Right lobe of liver (tissue), 6 donors: Measurements from ENCODE around the gene TMEM128. TPM values are rescaled to one million over a fixed set of nuclear protein-coding genes. Genes with fewer than 3 reads are reported as not detected.
"Not testable (repeated sequence)": the region's sequence is repeated elsewhere in the genome, so short reads cannot be mapped to it uniquely, and the experiment has no call there.

Experiments used
- ATAC-seq, 4 donors: fragments of 200-7000 bp; cut with Tn5 transposase; one replicate each; pipeline ENCODE4 v1.9.1; 2020; ENCODE audit warnings: mild to moderate bottlenecking in 4 of 4, moderate library complexity in 4 of 4
- DNase-seq, 3 donors: peaks; one replicate each; pipeline ENCODE4 v3.0.0-alpha.2; 2020
- H3K27ac ChIP-seq, 3 donors: fragments of 200-600 bp; one replicate each; pipeline ENCODE4 v1.8.0; 2022
- H3K27me3 ChIP-seq, 2 donors: fragments of 200-600 bp; one replicate each; pipeline ENCODE4 v1.8.0; 2022
- H3K36me3 ChIP-seq, 4 donors: fragments of 200-600 bp; sonication (generic) in 1 of 4; one replicate each; pipeline versions ENCODE4 v1.5.1 to v1.8.0; 2017 to 2022; ENCODE audit warnings: control low read depth in 1 of 4
- H3K4me1 ChIP-seq, 4 donors: fragments of 200-600 bp; sonication (generic) in 1 of 4; one replicate each; pipeline versions ENCODE4 v1.5.1 to v1.8.0; 2017 to 2022; ENCODE audit warnings: control low read depth in 1 of 4
- H3K4me3 ChIP-seq, 3 donors: fragments of 200-600 bp; one replicate each; pipeline ENCODE4 v1.8.0; 2022
- H3K9me3 ChIP-seq, 4 donors: fragments of 200-600 bp; sonication (generic) in 1 of 4; one replicate each; pipeline versions ENCODE4 v1.5.1 to v1.8.0; 2017 to 2022; ENCODE audit warnings: control low read depth in 1 of 4
- POLR2A ChIP-seq: fragments of 450-650 bp; IDR thresholded peaks from one replicate; pipeline ENCODE4 v1.6.1; 2017; ENCODE audit warnings: antibody characterized with exemption, mild to moderate bottlenecking
- WGBS: methylation state at CpG from one replicate; pipeline ENCODE4 v1.1.6; 2018; ENCODE audit warnings: low coverage, low lambda C conversion rate; ENCODE audit not compliant: insufficient coverage; ENCODE audit errors: missing lambda C conversion rate; 5-methylcytosine and 5-hydroxymethylcytosine counted together
- intact Hi-C, 2 donors: fragments of 100-400 bp; cut with DNase I; formaldehyde crosslinking; loops; one replicate each; pipeline versions ENCODE4 v1.11.2 to v1.14.1; 2022
- total RNA-seq, 6 experiments: library from RNA; depleted of rRNA in 2 of 6; stranded (reverse); fragments of >200 nt in 2 of 6; fragmentation: NEBNext Ultra II Directional in 3 of 6; extraction: Animal tissue kit (Norgen Biotek cat#: 25700) in 3 of 6; gene quantifications; one replicate each; pipeline versions ENCODE4 v1.1.0 to v1.2.4, GENCODE V29; 2016 to 2023
- TF ChIP-seq, protein P1 (sequence below), 4 donors: fragments of 200-600 bp in 3 of 4; fragments of 450-650 bp in 1 of 4; IDR thresholded peaks; one replicate each; pipeline versions ENCODE4 v1.5.1 to v1.8.0; 2016 to 2022; ENCODE audit warnings: antibody characterized with exemption in 4 of 4, mild to moderate bottlenecking in 2 of 4
- donor health status: DM: no; HTN: yes; CAD: no.
- donor health status: DM: no; HTN: no; CAD: no.
- donor health status: DM: no; HTN: no; CAD: no.
- donor health status: DM: no; HTN: yes; CAD: no.
- donor health status: DM: no; HTN: yes; CAD: no.

TMEM128 gene
- total RNA-seq, 6 experiments from 2014 or later: 4.8 to 7.6 (median 6.1) TPM

DNA sequence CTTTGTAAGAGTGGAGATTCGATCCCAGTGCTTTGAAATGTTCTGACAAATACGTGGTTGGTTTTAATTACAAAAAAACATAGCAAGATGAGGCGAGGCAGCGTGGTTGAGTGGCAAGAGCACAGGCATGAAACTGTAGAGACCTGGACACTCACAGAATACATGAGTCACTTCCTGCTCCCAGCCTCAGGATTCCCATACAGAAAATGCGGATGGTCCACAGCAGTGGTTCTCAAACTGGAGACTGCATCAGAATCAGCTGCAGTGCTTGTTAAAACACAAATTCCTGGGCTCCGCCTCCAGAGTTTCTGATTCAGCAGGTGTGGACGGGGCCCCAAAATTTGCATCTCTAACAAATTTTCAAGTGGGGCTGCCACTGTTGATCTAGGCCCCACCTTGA is 31.4 kb downstream of the TMEM128 start:
- Histone ChIP-seq H3K27me3 (no peaks in the 10 kb centered on the region), H3K9me3 (no peaks in the 10 kb centered on the region), H3K27ac (no peak overlapping the region), H3K4me1 (no peaks in the 10 kb centered on the region), H3K4me3 (no peak overlapping the region), H3K36me3 (no peaks in the 10 kb centered on the region)
- intact Hi-C loops: no loop called here
- WGBS: 61% methylated on average over 6 of the region's 7 CpGs
- TF ChIP-seq, protein P1, sequence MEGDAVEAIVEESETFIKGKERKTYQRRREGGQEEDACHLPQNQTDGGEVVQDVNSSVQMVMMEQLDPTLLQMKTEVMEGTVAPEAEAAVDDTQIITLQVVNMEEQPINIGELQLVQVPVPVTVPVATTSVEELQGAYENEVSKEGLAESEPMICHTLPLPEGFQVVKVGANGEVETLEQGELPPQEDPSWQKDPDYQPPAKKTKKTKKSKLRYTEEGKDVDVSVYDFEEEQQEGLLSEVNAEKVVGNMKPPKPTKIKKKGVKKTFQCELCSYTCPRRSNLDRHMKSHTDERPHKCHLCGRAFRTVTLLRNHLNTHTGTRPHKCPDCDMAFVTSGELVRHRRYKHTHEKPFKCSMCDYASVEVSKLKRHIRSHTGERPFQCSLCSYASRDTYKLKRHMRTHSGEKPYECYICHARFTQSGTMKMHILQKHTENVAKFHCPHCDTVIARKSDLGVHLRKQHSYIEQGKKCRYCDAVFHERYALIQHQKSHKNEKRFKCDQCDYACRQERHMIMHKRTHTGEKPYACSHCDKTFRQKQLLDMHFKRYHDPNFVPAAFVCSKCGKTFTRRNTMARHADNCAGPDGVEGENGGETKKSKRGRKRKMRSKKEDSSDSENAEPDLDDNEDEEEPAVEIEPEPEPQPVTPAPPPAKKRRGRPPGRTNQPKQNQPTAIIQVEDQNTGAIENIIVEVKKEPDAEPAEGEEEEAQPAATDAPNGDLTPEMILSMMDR (IDR thresholded peaks at IDR 0.05): no peak
- TF ChIP-seq POLR2A: no peak
- DNase-seq (no peak), ATAC-seq (no peak)

DNA sequence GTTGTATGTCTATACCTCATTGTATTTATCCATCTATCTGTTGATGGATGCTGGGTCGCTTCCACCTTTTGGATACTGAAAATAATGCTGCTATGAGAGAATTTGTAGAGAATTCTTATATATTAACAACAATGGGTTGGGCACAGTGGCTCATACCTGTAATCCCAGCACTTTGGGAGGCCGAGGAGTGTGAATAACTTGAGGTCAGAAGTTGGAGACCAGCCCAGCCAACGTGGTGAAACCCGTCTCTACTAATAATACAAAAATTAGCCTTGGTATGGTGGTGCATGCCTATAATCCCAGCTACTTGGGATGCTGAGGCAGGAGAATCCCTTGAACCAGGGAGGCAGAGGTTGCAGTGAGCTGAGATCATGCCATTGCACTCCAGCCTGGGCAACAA is 34.3 kb downstream of the TMEM128 start:
- H3K4me3 ChIP-seq, H3K36me3 ChIP-seq, H3K4me1 ChIP-seq, H3K27me3 ChIP-seq, H3K9me3 ChIP-seq, ATAC-seq, H3K27ac ChIP-seq, intact Hi-C loops, DNase-seq: not testable (repeated sequence)
- 53% methylated on average over 4 of the region's 4 CpGs for WGBS

DNA sequence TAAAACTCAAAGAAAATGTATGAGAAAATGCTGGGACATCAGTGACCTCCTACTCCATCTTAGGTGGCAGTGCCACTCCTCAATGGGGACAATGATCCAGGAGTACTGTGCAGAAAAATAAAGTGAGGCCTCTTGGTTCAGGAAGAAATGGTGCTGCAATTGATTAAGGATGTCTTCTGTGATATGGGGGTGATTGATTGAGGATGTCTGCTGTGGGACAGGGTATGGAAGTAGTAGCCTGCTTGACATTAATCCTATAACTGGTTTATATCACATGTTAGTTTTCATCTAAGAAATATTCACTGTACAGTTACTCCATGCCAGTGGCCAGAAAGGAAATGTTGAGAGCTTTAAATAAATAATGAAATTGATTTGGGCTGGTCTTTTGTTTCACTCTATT is 41.8 kb downstream of the TMEM128 start:
- intact Hi-C loops: no loop called here
- Histone ChIP-seq H3K36me3 (no peaks in the 10 kb centered on the region), H3K4me1 (no peaks in the 10 kb centered on the region)

DNA sequence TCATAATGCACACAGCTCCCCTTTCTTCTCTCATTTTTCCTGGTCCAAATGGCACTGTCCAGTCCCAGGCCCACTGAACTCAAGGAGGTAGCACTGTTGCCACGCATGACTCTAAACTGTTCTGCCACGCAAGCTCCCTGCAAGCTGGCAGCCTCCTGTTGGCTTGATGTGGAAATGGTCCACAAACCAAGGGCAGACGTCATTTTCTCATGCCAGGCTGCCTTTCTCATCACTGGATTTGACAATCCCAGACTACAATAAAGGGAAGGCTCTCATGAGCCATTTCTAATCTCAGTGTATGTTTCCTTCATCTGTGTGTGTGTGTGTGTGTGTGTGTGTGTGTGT is 43.6 kb downstream of the TMEM128 start:
- no peak for DNase-seq
- 66% methylated on average over 3 of the region's 3 CpGs for WGBS

More for the DNA sequence above, 41.8 kb downstream of the TMEM128 start:
- no peak overlapping the region for H3K4me3 ChIP-seq
- no peaks in the 10 kb centered on the region for H3K9me3 ChIP-seq
- no peaks in the 10 kb centered on the region for H3K27me3 ChIP-seq
- DNase-seq: no peak
- TF ChIP-seq, protein P1 (IDR thresholded peaks at IDR 0.05): no peak
- no peak for TF ChIP-seq POLR2A
- ATAC-seq: no peak
- H3K27ac ChIP-seq: no peak overlapping the region

DNA sequence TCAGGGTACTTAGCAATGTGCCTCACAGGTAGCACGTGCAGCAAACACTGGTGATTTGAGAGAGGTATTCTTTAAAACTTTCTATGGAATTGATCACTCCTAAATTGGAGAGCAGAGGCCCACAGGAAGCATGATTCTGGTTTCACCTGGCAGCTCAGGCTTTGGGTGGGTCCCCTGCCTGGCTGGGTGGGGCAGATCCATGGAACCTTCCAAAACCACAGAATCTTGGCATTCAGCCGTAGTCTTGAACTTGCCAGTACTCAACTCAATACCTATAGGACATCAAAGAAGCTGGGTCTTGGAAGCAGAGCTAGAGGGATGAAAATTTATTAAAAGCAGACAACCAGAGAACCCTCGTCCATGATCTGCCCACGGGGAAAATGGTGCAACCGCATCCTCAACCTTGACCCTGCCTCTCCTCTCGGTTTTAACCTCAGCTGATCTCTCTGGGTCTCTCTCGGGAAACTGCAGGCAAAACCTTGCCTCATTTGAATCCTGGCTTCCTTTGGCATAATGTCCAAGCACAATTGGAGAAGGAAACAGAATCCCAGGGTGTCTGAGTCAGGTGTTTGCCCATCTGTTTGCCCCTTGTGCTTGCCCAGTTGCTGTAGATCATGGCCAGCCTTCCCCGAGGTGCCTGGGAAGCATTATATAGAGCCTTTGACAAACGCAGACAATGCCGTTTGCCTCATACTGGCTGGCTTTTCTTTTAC is 44.2 kb downstream of the TMEM128 start:
- 80% methylated on average over 9 of the region's 10 CpGs for WGBS
- no peak for TF ChIP-seq POLR2A
- TF ChIP-seq, protein P1 (IDR thresholded peaks at IDR 0.05): no peak
- H3K27ac ChIP-seq: no peak overlapping the region
- intact Hi-C loops: no loop called here
- no peak for DNase-seq
- H3K9me3 ChIP-seq: no peaks in the 10 kb centered on the region
- no peaks in the 10 kb centered on the region for H3K36me3 ChIP-seq
- H3K4me1 ChIP-seq: no peaks in the 10 kb centered on the region
- no peak overlapping the region for H3K4me3 ChIP-seq
- H3K27me3 ChIP-seq: no peaks in the 10 kb centered on the region
- ATAC-seq: no peak

More for the DNA sequence above, 43.6 kb downstream of the TMEM128 start:
- H3K27ac ChIP-seq: no peak overlapping the region
- H3K4me1 ChIP-seq: no peaks in the 10 kb centered on the region
- no peak for ATAC-seq
- intact Hi-C loops: no loop called here
- no peak overlapping the region for H3K4me3 ChIP-seq
- no peaks in the 10 kb centered on the region for H3K27me3 ChIP-seq
- H3K9me3 ChIP-seq: no peaks in the 10 kb centered on the region
- TF ChIP-seq POLR2A: no peak
- TF ChIP-seq, protein P1 (IDR thresholded peaks at IDR 0.05): no peak
- no peaks in the 10 kb centered on the region for H3K36me3 ChIP-seq
